Stimulated activated naive B cell treated with anti-CD40 and anti-IgM and Interleukin-4, amounts not matched to agents 10 μg/mL and 1 μg/mL and 100 μg/mL, for 72 hours (primary cell): ENCODE measurements around the gene RAB36.

Experiments
- ATAC-seq, 2 donors: fragments of 150-1000 bp; cut with Tn5 transposase; replicated peaks; 2 replicates each; pipeline ENCODE4 v1.10.0; 2021; ENCODE audit warnings: moderate library complexity in 1 of 2
- DNase-seq: peaks from one replicate; pipeline ENCODE4 v3.0.0; 2021
- H3K27ac Mint-ChIP-seq: one replicate; pipeline ENCODE4 v1.8.0; 2022; ENCODE audit warnings: mild to moderate bottlenecking, mixed read lengths
- H3K27me3 Mint-ChIP-seq, 2 donors: one replicate each; pipeline ENCODE4 v1.8.0; 2022; ENCODE audit warnings: mixed read lengths in 2 of 2
- H3K36me3 Mint-ChIP-seq, 2 donors: one replicate each; pipeline ENCODE4 v1.8.0; 2022; ENCODE audit warnings: mixed read lengths in 2 of 2, mild to moderate bottlenecking in 1 of 2
- H3K4me1 Mint-ChIP-seq, 2 donors: one replicate each; pipeline ENCODE4 v1.8.0; 2022; ENCODE audit warnings: mixed read lengths in 2 of 2, mild to moderate bottlenecking in 1 of 2
- H3K4me3 Mint-ChIP-seq, 2 donors: one replicate each; pipeline ENCODE4 v1.8.0; 2022; ENCODE audit warnings: mild to moderate bottlenecking in 2 of 2, mixed read lengths in 2 of 2, moderate library complexity in 1 of 2
- H3K9me3 Mint-ChIP-seq, 2 donors: one replicate each; pipeline ENCODE4 v1.8.0; 2022; ENCODE audit warnings: mixed read lengths in 2 of 2, mild to moderate bottlenecking in 1 of 2

Gene RAB36

GRCh38 chr22:23211622-23212021 lies 66.3 kb downstream of the RAB36 start:
- H3K27me3 Mint-ChIP-seq, result peaks cover 0 to 4% of the 10 kb centered on the region in 2 donors
- peak overlapping the region; percentile 86 for H3K27ac Mint-ChIP-seq

DNA sequence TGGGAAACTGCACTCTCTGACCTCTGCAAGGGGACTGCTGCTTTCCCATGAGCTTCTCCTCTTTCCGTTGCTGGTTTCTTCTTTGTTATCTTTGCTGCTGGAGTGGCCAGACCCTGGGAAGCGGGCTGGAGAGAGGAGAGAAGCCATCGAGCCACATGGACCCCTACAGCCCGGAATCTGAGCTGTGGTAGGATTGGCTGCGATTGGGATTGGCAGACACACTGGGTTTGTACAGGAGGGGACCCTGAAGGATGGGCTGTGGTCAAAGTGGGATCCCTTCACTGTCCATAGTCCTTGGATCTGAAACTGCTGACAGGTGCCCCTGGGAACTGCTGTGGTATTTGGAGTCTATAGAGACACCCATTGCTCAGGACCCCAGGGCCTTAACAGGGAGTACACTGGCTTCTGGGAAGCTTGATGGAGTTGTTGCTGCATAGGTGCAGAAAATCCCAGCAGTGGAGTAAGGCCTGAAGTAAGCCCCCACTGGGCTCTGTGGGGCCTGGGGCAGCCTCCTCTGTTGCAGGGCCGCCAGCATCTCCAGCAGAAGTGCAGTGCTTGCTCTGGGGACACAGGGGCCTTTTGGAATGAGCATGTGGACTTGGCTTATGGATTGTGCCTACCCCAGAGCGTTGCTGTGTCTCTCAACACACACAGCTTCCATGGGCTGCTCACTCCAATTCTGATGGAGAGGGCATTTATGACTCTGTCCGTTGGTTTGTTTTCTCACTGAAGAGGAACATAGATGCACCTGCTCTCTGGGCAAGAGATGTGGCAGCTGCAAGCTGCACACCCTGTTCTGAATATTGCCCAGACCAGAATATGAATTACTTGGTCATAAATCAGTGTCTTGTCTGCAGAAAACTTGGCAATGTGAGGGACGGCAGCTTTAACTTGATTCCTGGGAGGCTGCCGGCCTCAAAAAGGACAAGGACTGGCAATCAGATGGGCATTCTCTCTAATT lies 67.1 kb downstream of the RAB36 start:
- Mint-ChIP-seq H3K4me1 (peaks cover 60 to 86% of the 10 kb centered on the region in 2 donors), H3K27ac (peak overlapping the region; percentile 86), H3K4me3 (no peak overlapping the region), H3K9me3 (no peaks in the 10 kb centered on the region), H3K27me3 (peaks cover 0 to 4% of the 10 kb centered on the region in 2 donors), H3K36me3 (peaks cover 6 to 12% of the 10 kb centered on the region in 2 donors)
- ATAC-seq, result no peak
- no peak for DNase-seq

More at GRCh38 chr22:23211622-23212021, 66.3 kb downstream of the RAB36 start:
- Mint-ChIP-seq H3K4me3 (no peak overlapping the region), H3K9me3 (no peaks in the 10 kb centered on the region), H3K4me1 (peaks cover 58 to 79% of the 10 kb centered on the region in 2 donors), H3K36me3 (peaks cover 9 to 17% of the 10 kb centered on the region in 2 donors)
- ATAC-seq (no peak), DNase-seq (no peak)

DNA sequence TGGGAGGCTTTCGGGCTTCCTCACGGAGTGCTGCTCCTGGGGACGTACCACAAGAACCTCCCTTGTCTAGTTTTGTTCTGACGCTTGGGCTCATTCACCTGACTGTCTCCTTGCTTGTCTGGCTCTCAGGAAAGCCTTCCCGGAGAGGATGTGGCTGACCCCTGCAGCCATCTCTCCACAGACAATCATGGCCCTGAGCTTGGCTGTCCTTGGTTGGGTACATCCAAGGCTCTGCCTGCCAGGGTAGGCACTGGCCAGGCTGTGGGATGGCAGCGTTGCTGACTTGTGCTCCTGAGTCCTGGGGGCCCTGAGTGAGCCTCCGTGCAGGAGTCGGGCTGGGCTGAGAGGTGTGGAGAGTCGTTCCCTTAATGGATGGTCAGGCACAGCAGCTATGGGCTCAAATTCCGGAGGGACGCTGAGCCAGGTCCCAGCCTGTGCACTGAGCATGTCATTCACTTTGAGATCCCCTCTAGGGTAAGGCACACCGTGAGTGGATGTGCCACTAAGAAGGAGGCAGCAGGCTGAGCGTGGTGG lies 67.8 kb downstream of the RAB36 start:
- Mint-ChIP-seq H3K27me3 (peaks cover 0 to 4% of the 10 kb centered on the region in 2 donors), H3K9me3 (no peaks in the 10 kb centered on the region), H3K4me3 (no peak overlapping the region), H3K36me3 (peaks cover 6 to 12% of the 10 kb centered on the region in 2 donors), H3K4me1 (peaks cover 59 to 86% of the 10 kb centered on the region in 2 donors), H3K27ac (no peak overlapping the region)
- no peak for DNase-seq
- ATAC-seq, result no peak

DNA sequence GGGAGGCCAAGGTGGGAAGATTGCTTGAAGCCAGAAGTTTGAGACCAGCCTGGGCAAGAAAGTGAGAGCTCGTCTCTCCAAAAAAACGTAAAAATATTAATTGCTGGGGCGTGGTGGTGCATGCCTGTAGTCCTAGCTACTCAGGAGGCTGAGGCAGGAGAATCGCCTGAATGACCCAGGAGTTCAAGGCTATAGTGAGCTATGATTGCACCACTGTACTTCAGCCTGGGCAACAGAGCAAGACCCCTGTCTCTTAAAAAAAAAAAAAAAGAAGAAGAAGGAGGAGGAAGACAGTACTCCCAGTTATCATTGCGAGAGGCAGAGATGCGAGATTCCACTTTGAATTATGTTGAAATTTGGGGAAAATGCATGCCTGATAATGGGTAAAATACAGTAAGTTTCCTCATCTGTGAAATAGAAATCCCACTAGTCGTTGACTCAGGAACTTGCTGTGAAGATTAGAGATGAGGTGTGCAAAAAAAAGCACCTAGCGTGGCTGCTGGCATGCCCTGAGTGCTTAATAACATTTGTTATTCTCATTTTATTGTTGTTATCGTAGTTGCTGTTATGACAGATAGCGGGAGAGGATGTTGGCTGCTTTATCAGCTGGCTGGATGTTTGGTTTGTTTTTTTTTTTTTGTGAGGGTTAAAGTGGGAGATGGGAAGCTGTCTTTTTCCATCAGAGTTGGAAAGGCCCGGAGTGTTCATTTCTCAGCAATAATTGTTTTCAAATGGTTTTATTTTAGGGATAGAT lies 68.5 kb downstream of the RAB36 start:
- peaks cover 64 to 86% of the 10 kb centered on the region in 2 donors for H3K4me1 Mint-ChIP-seq
- no peak for DNase-seq

More for the DNA sequence above, 68.5 kb downstream of the RAB36 start:
- ATAC-seq, result no peak
- Mint-ChIP-seq H3K27me3 (peaks cover 0 to 4% of the 10 kb centered on the region in 2 donors), H3K4me3 (no peak overlapping the region), H3K36me3 (peaks cover 6 to 12% of the 10 kb centered on the region in 2 donors), H3K27ac (no peak overlapping the region), H3K9me3 (no peaks in the 10 kb centered on the region)
